Calu3 (cell line): ENCODE data around the gene FARS2. TPM values are rescaled to one million over a fixed set of nuclear protein-coding genes. Genes with fewer than 3 reads are reported as not detected.

Experiments used
- BruUV-seq: library from RNA; stranded (reverse); fragments of 400-500 nt; replicated peaks from 2 replicates; lab custom pipeline; 2021; lab: Mats Ljungman, UMichigan
- CTCF ChIA-PET: fragments of 300-600 bp; sonication (Branson Sonifier 250); formaldehyde crosslinking; loops from one replicate; lab custom pipeline; 2022; ENCODE audit warnings: antibody characterized with exemption; lab: Charles Lee
- DNase-seq: peaks from one replicate; pipeline ENCODE4 v3.0.0; 2022
- H3K27ac Mint-ChIP-seq: one replicate; pipeline ENCODE4 v1.8.0; 2022; ENCODE audit warnings: mixed read lengths; ENCODE audit not compliant: unreplicated experiment
- H3K27me3 Mint-ChIP-seq: one replicate; pipeline ENCODE4 v1.8.0; 2022; ENCODE audit warnings: mixed read lengths; ENCODE audit not compliant: unreplicated experiment
- H3K36me3 Mint-ChIP-seq: one replicate; pipeline ENCODE4 v1.8.0; 2022; ENCODE audit warnings: mild to moderate bottlenecking, moderate library complexity, mixed read lengths; ENCODE audit not compliant: insufficient read depth, unreplicated experiment
- H3K4me1 Mint-ChIP-seq: one replicate; pipeline ENCODE4 v1.8.0; 2022; ENCODE audit warnings: mild to moderate bottlenecking, low read depth, mixed read lengths; ENCODE audit not compliant: unreplicated experiment
- H3K4me3 Mint-ChIP-seq: one replicate; pipeline ENCODE4 v1.8.0; 2022; ENCODE audit warnings: mild to moderate bottlenecking, low read depth, moderate library complexity, mixed read lengths; ENCODE audit not compliant: unreplicated experiment
- H3K9me3 Mint-ChIP-seq: one replicate; pipeline ENCODE4 v1.8.0; 2022; ENCODE audit warnings: low read depth, mixed read lengths; ENCODE audit not compliant: unreplicated experiment
- CTCF ChIP-seq: fragments of 200-600 bp; IDR thresholded peaks from one replicate; pipeline ENCODE4 v1.8.0; 2022; ENCODE audit warnings: antibody characterized with exemption; ENCODE audit not compliant: unreplicated experiment
- intact Hi-C: fragments of 100-400 bp; cut with micrococcal nuclease; formaldehyde crosslinking; loops from one replicate; pipeline ENCODE4 v1.10.0; 2022; ENCODE audit not compliant: unreplicated experiment
- total RNA-seq: library from RNA; stranded (reverse); gene quantifications from 2 replicates; pipeline ENCODE4 v1.2.3, GENCODE V29; 2022

The FARS2 gene
- total RNA-seq, 1 experiment from 2014 or later: 13.4 TPM

GRCh38 chr6:5425797-5426196, 164.5 kb downstream of the FARS2 start:
- BruUV-seq: no TSS peak
- CTCF ChIA-PET: no interaction called here
- intact Hi-C loops: loop anchor here (10.0 kb wide), 1 partner anchor 1119 kb away; no protein-coding TSS in a partner anchor
- no peak for TF ChIP-seq CTCF
- no peaks in the 10 kb centered on the region for H3K9me3 Mint-ChIP-seq
- no peak for DNase-seq
- H3K27ac Mint-ChIP-seq: no peak overlapping the region
- H3K36me3 Mint-ChIP-seq: no peaks in the 10 kb centered on the region
- H3K4me1 Mint-ChIP-seq: no peaks in the 10 kb centered on the region
- H3K4me3 Mint-ChIP-seq: no peak overlapping the region
- no peaks in the 10 kb centered on the region for H3K27me3 Mint-ChIP-seq

- BruUV-seq: no TSS peak
- intact Hi-C loops: loop anchor here (10.0 kb wide), 1 partner anchor 1117 kb away; no protein-coding TSS in a partner anchor
- H3K27me3 Mint-ChIP-seq: no peaks in the 10 kb centered on the region
- DNase-seq: no peak
- no peak for TF ChIP-seq CTCF
- no peak overlapping the region for H3K4me3 Mint-ChIP-seq
- CTCF ChIA-PET: no interaction called here
- H3K9me3 Mint-ChIP-seq: no peaks in the 10 kb centered on the region
- H3K27ac Mint-ChIP-seq: no peak overlapping the region
- H3K36me3 Mint-ChIP-seq: no peaks in the 10 kb centered on the region
- no peaks in the 10 kb centered on the region for H3K4me1 Mint-ChIP-seq
Measured at GRCh38 chr6:5427586-5427985, 166.3 kb downstream of the FARS2 start.

- Mint-ChIP-seq H3K9me3 (no peaks in the 10 kb centered on the region), H3K4me3 (no peak overlapping the region), H3K4me1 (no peaks in the 10 kb centered on the region), H3K27me3 (no peaks in the 10 kb centered on the region), H3K36me3 (no peaks in the 10 kb centered on the region), H3K27ac (no peak overlapping the region)
- no peak for DNase-seq
- no TSS peak for BruUV-seq
- TF ChIP-seq CTCF: no peak
- intact Hi-C loops: no loop called here
- CTCF ChIA-PET: no interaction called here
Measured at GRCh38 chr6:5433324-5433723, 172.0 kb downstream of the FARS2 start.

GRCh38 chr6:5435449-5435848, 174.1 kb downstream of the FARS2 start:
- no peak for TF ChIP-seq CTCF
- no peaks in the 10 kb centered on the region for H3K36me3 Mint-ChIP-seq
- no peaks in the 10 kb centered on the region for H3K4me1 Mint-ChIP-seq
- no TSS peak for BruUV-seq
- DNase-seq: no peak
- H3K9me3 Mint-ChIP-seq: no peaks in the 10 kb centered on the region
- H3K27ac Mint-ChIP-seq: no peak overlapping the region
- intact Hi-C loops: no loop called here
- no peak overlapping the region for H3K4me3 Mint-ChIP-seq
- CTCF ChIA-PET: no interaction called here
- H3K27me3 Mint-ChIP-seq: no peaks in the 10 kb centered on the region
